22Rv1 (cell line): ENCODE data around the gene WDR81.

ENCODE experiments used
- CTCF ChIP-seq: fragments of 450-650 bp; IDR thresholded peaks from 2 replicates; pipeline ENCODE4 v1.5.1; 2017; ENCODE audit warnings: mild to moderate bottlenecking
- ZFX ChIP-seq: fragments of 450-650 bp; IDR thresholded peaks from 2 replicates; pipeline ENCODE4 v1.6.1; 2017; ENCODE audit warnings: antibody characterized with exemption, borderline replicate concordance

- TF ChIP-seq CTCF (no peak), ZFX (no peak)
Measured at GRCh38 chr17:1764284-1764683, 39.8 kb downstream of the WDR81 start.
